ENCODE results near the gene SNX10. TPM values are rescaled to one million over a fixed set of nuclear protein-coding genes. Genes with fewer than 3 reads are reported as not detected.

Gene SNX10
- total RNA-seq, 1 donor from 2014 or later = 5.2 TPM

DNA sequence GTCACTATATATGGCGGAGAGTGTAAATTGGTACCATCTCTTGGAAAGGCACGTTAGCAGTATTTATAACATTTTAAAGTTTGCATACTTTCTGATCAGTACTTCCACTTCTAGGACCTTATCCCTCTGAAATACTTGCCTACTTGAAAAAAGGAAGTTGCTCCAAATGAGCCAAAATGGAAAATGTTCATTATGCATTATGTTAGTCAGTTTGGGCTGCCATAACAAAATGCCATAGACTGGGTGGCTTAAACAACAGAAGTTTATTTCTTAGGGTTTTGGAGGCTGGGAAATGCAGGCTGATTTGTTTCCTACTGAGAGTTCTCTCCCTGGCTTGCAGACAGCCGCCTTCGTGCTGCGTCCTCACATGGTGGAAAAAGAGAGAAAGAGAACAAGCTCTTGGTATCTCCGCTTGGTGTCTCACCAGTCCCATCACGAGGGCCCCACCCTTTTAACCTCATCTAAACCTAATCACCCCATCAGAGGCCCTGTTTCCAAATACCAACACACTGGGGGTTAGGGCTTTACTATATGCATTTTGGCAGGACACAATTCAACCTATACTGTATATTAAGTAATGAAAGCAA lies 6.9 kb downstream of the SNX10 start:
- Histone ChIP-seq H3K27me3 (no peaks in the 10 kb centered on the region), H3K4me1 (peaks cover 5% of the 10 kb centered on the region), H3K9me3 (no peaks in the 10 kb centered on the region), H3K4me3 (no peak overlapping the region), H3K36me3 (no peaks in the 10 kb centered on the region), H3K27ac (no peak overlapping the region)
- no peak for DNase-seq (ENCODE audit: extremely low spot score in 2 of 2)
- intact Hi-C loops (cut with DNase I) = no loop called here
- TF ChIP-seq, protein P1, sequence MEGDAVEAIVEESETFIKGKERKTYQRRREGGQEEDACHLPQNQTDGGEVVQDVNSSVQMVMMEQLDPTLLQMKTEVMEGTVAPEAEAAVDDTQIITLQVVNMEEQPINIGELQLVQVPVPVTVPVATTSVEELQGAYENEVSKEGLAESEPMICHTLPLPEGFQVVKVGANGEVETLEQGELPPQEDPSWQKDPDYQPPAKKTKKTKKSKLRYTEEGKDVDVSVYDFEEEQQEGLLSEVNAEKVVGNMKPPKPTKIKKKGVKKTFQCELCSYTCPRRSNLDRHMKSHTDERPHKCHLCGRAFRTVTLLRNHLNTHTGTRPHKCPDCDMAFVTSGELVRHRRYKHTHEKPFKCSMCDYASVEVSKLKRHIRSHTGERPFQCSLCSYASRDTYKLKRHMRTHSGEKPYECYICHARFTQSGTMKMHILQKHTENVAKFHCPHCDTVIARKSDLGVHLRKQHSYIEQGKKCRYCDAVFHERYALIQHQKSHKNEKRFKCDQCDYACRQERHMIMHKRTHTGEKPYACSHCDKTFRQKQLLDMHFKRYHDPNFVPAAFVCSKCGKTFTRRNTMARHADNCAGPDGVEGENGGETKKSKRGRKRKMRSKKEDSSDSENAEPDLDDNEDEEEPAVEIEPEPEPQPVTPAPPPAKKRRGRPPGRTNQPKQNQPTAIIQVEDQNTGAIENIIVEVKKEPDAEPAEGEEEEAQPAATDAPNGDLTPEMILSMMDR (IDR thresholded peaks at IDR 0.05) = no peak
- no peak for TF ChIP-seq POLR2A (IDR thresholded peaks at IDR 0.05)
- TF ChIP-seq POLR2AphosphoS5 (IDR thresholded peaks at IDR 0.05; ENCODE audit: insufficient read depth in 1 of 2, low read depth in 1 of 2) = no peak

DNA sequence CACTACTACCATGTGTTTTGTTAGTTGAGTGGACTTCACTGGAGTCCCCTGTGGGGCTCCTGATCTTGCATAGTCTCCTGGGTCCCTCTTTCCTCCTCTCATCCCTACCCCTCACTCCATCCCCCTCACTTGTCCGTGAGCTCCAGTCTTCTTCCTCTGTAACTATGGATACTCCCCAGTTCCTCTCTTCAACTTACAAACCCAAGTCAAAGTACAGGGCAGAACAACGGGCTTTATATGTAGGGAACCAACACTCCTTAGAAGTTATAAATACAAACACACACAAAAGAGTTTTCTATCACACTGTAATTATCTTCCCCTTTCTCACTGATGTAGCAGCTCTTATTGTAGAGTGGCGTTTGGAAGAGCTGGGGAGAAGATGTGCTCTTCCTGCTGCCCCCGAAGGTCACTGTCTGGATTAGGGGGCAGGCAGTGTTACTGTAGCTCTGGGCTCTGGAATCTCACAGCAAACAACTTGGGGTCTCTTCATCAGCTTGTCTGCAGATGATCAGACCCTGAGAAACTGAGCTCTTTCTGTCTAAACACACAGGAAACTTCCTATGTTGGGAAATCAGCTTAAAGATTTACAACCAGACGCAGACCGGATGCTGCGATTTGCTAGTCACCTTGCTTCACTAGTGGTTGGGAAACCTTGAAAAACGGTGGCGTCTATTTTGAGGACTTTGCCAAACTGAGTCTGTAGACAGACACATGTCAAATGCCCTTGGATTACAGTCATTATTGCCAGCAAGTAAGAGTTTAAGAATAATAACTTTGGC lies 13.6 kb downstream of the SNX10 start:
- Histone ChIP-seq H3K27me3 (no peaks in the 10 kb centered on the region), H3K36me3 (no peaks in the 10 kb centered on the region), H3K9me3 (no peaks in the 10 kb centered on the region), H3K4me3 (no peak overlapping the region), H3K4me1 (peaks cover 6% of the 10 kb centered on the region), H3K27ac (no peak overlapping the region)
- DNase-seq (ENCODE audit: extremely low spot score in 2 of 2) = no peak
- intact Hi-C loops (cut with DNase I) = no loop called here
- TF ChIP-seq POLR2AphosphoS5 (IDR thresholded peaks at IDR 0.05; ENCODE audit: insufficient read depth in 1 of 2, low read depth in 1 of 2) (no peak), POLR2A (IDR thresholded peaks at IDR 0.05) (no peak)
- TF ChIP-seq, protein P1 (IDR thresholded peaks at IDR 0.05) = no peak

DNA sequence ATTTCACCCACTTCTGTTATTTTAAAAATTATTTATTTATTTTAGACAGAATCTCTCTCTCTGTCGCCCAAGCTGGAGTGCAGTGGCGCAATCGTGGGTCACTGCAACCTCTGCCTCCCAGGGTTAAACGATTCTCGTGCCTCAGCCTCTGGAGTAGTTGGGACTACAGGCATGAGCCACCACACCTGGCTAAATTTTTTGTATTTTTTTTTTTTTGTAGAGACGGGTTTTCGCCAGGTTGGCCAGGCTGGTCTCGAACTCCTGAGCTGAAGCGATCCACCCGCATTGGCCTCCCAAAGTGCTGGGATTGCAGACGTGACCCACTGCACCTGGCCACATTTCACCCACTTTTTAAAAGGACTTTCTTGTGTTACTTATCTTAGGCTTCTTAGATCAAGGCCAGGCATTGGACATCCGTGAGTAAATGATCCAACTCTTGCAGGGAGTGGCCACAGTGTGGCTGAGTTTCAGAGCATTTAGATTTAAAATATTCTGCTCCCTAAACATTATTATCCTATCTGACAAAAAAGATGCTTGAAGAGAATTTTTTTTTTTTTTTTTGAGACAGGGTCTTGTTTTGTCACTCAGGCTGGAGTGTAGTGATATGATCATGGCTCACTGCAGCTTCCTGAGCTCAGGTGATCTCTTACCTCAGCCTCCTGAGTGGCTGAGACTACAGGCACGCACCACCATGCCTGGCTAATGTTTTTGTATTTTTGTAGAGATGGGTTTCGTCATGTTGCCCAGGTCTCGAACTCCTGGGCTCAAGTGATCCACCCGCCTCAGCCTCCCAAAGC lies 14.4 kb downstream of the SNX10 start:
- Histone ChIP-seq H3K4me3 (no peak overlapping the region), H3K36me3 (no peaks in the 10 kb centered on the region), H3K27me3 (no peaks in the 10 kb centered on the region), H3K9me3 (no peaks in the 10 kb centered on the region), H3K4me1 (peaks cover 6% of the 10 kb centered on the region), H3K27ac (no peak overlapping the region)
- DNase-seq (ENCODE audit: extremely low spot score in 2 of 2) = no peak
- intact Hi-C loops (cut with DNase I) = no loop called here
- TF ChIP-seq POLR2AphosphoS5 (IDR thresholded peaks at IDR 0.05; ENCODE audit: insufficient read depth in 1 of 2, low read depth in 1 of 2) = no peak
- no peak for TF ChIP-seq POLR2A (IDR thresholded peaks at IDR 0.05)
- TF ChIP-seq, protein P1 (IDR thresholded peaks at IDR 0.05) = no peak

DNA sequence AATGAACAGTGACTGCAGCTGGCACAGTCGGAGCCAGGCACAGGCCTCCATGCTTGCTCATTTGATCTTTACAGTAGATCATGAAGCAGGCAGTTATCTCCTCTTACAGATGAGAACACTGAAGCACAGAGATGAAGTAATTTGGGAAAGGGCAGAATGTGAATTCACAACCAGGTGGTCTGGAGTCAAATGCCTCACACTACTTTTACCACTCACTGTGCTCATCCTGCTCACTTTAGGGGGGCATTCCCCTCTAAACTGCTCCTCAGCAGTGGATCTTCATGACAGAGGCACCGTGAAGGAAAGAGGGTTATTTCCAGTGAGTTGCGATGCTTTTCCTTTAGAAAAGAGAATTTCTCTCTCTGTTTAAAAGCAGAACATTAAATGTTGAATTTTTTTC lies 15.1 kb downstream of the SNX10 start:
- TF ChIP-seq POLR2A (IDR thresholded peaks at IDR 0.05) = no peak
- TF ChIP-seq POLR2AphosphoS5 (IDR thresholded peaks at IDR 0.05; ENCODE audit: insufficient read depth in 1 of 2, low read depth in 1 of 2) = no peak
- TF ChIP-seq, protein P1 (IDR thresholded peaks at IDR 0.05) = no peak
- Histone ChIP-seq H3K9me3 (no peaks in the 10 kb centered on the region), H3K27ac (peak overlapping the region; percentile 38), H3K4me3 (no peak overlapping the region), H3K4me1 (peaks cover 6% of the 10 kb centered on the region), H3K36me3 (no peaks in the 10 kb centered on the region), H3K27me3 (no peaks in the 10 kb centered on the region)
- no peak for DNase-seq (ENCODE audit: extremely low spot score in 2 of 2)
- intact Hi-C loops (cut with DNase I) = no loop called here
